GM12878 (cell line): Measurements from ENCODE around the gene CAPN14. TPM values are rescaled to one million over a fixed set of nuclear protein-coding genes. Genes with fewer than 3 reads are reported as not detected.

Experiments used
- CREB1 ChIP-seq: IDR thresholded peaks from 2 replicates; pipeline ENCODE4 v1.6.1; 2012; ENCODE audit warnings: low read depth, mild to moderate bottlenecking, inconsistent platforms
- HDGF ChIP-seq: fragments of 450-650 bp; IDR thresholded peaks from 2 replicates; pipeline ENCODE4 v1.6.1; 2016; ENCODE audit warnings: antibody characterized with exemption
- IKZF1 ChIP-seq: fragments of 450-650 bp; conservative IDR thresholded peaks from 2 replicates; pipeline ENCODE4 v1.6.1; 2017; ENCODE audit warnings: antibody characterized with exemption, mild to moderate bottlenecking
- IKZF2 ChIP-seq, 2 experiments: fragments of 450-650 bp; IDR thresholded peaks; 2 replicates each; pipeline ENCODE4 v1.6.1; 2017; ENCODE audit warnings: mild to moderate bottlenecking in 2 of 2, moderate library complexity in 2 of 2
- NFIC ChIP-seq: IDR thresholded peaks from 2 replicates; pipeline ENCODE4 v1.6.1; 2012; ENCODE audit warnings: low read depth, mild to moderate bottlenecking, inconsistent platforms, low read length, moderate library complexity
- SPI1 ChIP-seq: IDR thresholded peaks from 2 replicates; pipeline ENCODE4 v1.6.1; 2011; ENCODE audit warnings: low read depth, mild to moderate bottlenecking, low read length, moderate library complexity, borderline replicate concordance; ENCODE audit not compliant: insufficient read depth
- TARDBP ChIP-seq: IDR thresholded peaks from 2 replicates; pipeline ENCODE4 v1.6.1; 2016; ENCODE audit warnings: borderline replicate concordance
- TCF12 ChIP-seq: IDR thresholded peaks from 2 replicates; pipeline ENCODE4 v1.6.1; 2011; ENCODE audit warnings: low read depth, mild to moderate bottlenecking, low read length
- YBX1 ChIP-seq: fragments of 450-650 bp; IDR thresholded peaks from 2 replicates; pipeline ENCODE4 v1.6.1; 2016; ENCODE audit warnings: antibody characterized with exemption
- polyA plus RNA-seq, 11 experiments: library from polyadenylated mRNA; depleted of rRNA in 4 of 11; unstranded in 6 of 11; stranded (reverse) in 5 of 11; fragments of >200 nt; fragmentation: Nextera tagmentation in 4 of 11; fragmentation: Illumina TruSeq in 1 of 11; extraction: Ambion mirVana in 4 of 11; extraction: Trizol in 1 of 11; gene quantifications; 1 replicate in 1 of 11; 2 replicates in 10 of 11; pipeline versions ENCODE4 v1.2.1 to v1.2.3, GENCODE V29; 2011 to 2016; ENCODE audit warnings: inconsistent platforms in 2 of 11, missing spikeins in 2 of 11, low read depth in 1 of 11
- total RNA-seq, 4 experiments: library from RNA; depleted of rRNA in 3 of 4; stranded (reverse); fragments of >200 nt in 3 of 4; fragmentation: Illumina TruSeq in 1 of 4; extraction: Trizol in 1 of 4; gene quantifications; 2 replicates each; pipeline versions ENCODE4 v1.2.1 to v1.2.3, GENCODE V29; 2013 to 2021
- TF ChIP-seq, protein P1 (sequence below): fragments of 450-650 bp; conservative IDR thresholded peaks from 2 replicates; pipeline ENCODE4 v1.6.1; 2017; ENCODE audit warnings: mild to moderate bottlenecking, moderate library complexity
- TF ChIP-seq, protein P2 (sequence below): IDR thresholded peaks from 2 replicates; pipeline ENCODE4 v1.6.1; 2012; ENCODE audit warnings: low read length, inconsistent platforms
- TF ChIP-seq, protein P3 (sequence below): fragments of 450-650 bp; IDR thresholded peaks from 2 replicates; pipeline ENCODE4 v1.6.1; 2016; ENCODE audit warnings: mild to moderate bottlenecking, moderate library complexity, borderline replicate concordance
- TF ChIP-seq, protein P4 (sequence below): fragments of 450-650 bp; formaldehyde crosslinking; IDR thresholded peaks from 2 replicates; pipeline ENCODE4 v1.5.0; 2022; ENCODE audit warnings: mild to moderate bottlenecking, missing genetic modification characterization
- TF ChIP-seq, protein P5 (sequence below): fragments of 450-650 bp; IDR thresholded peaks from 2 replicates; pipeline ENCODE4 v1.6.1; 2016; ENCODE audit warnings: mild to moderate bottlenecking

The CAPN14 gene
- total and polyA plus RNA-seq, 10 of the 15 experiments (the other 5 are each of a cell fraction or from before 2014, with no cell fraction given), result 0.08 to 1.5 (median 1.1) TPM

DNA sequence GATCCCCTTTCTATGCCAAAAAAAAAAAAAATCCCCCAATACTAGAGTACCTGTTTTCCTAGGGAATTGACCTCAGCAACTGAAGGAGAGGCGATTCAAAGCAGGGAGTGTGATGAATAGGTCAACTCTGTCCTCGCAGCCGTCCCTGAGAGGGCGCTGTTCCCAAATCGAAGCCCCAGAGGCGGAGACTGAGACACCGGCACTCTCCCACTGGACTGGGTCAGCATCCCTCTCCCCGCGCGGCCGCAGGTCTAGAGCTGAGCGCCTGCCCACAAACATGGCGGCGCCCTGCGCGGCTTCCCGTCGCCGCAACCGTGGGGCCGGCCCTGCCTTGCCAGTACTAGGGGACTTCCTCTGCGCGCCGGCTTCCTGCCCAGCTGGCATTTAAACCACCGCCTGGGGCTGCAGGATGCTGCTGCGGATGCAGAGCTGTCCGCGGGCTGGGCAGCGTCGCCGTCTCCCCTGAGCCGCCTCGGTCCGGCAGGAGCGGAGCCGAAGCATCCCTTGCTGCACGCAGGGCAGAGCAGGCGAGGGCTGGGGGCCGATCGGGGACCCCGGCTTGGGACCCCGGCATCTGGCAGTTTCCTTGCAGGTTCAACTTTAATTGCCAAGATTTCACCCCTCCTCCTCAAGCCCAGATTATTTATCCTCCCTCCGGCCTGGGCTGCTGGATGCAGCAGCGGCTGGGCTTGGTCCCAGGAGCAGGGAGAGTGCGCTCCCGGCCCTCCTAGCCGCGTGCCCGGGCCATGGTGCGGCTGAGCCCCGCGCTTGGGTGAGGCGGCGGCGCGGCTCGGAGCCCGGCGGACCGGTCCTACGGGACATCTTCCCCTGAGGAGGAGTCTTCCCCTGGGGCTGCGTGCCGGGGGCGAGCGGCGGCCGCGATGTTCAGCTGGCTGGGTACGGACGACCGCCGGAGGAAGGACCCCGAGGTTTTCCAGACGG is 16.7 kb upstream of the CAPN14 start, which contains the start of gene EHD3 (continued):
- TF ChIP-seq, protein P1, sequence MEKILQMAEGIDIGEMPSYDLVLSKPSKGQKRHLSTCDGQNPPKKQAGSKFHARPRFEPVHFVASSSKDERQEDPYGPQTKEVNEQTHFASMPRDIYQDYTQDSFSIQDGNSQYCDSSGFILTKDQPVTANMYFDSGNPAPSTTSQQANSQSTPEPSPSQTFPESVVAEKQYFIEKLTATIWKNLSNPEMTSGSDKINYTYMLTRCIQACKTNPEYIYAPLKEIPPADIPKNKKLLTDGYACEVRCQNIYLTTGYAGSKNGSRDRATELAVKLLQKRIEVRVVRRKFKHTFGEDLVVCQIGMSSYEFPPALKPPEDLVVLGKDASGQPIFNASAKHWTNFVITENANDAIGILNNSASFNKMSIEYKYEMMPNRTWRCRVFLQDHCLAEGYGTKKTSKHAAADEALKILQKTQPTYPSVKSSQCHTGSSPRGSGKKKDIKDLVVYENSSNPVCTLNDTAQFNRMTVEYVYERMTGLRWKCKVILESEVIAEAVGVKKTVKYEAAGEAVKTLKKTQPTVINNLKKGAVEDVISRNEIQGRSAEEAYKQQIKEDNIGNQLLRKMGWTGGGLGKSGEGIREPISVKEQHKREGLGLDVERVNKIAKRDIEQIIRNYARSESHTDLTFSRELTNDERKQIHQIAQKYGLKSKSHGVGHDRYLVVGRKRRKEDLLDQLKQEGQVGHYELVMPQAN, result no peak; the same call in 1 of the 2 replicates
- TF ChIP-seq NFIC (no peak), IKZF2 (IDR thresholded peaks at IDR 0.05) (no peak; a peak in 1 of 4 replicates), HDGF (no peak), YBX1 (no peak), SPI1 (peak; percentile 66), TCF12 (0 out of 2 replicates have a peak, but pooled peaks have one; percentile 35), IKZF1 (peak; percentile 72), CREB1 (peak; percentile 42; the same call in 1 of the 2 replicates), TARDBP (no peak)
- TF ChIP-seq, protein P2, sequence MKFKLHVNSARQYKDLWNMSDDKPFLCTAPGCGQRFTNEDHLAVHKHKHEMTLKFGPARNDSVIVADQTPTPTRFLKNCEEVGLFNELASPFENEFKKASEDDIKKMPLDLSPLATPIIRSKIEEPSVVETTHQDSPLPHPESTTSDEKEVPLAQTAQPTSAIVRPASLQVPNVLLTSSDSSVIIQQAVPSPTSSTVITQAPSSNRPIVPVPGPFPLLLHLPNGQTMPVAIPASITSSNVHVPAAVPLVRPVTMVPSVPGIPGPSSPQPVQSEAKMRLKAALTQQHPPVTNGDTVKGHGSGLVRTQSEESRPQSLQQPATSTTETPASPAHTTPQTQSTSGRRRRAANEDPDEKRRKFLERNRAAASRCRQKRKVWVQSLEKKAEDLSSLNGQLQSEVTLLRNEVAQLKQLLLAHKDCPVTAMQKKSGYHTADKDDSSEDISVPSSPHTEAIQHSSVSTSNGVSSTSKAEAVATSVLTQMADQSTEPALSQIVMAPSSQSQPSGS, result no peak
- TF ChIP-seq, protein P3, sequence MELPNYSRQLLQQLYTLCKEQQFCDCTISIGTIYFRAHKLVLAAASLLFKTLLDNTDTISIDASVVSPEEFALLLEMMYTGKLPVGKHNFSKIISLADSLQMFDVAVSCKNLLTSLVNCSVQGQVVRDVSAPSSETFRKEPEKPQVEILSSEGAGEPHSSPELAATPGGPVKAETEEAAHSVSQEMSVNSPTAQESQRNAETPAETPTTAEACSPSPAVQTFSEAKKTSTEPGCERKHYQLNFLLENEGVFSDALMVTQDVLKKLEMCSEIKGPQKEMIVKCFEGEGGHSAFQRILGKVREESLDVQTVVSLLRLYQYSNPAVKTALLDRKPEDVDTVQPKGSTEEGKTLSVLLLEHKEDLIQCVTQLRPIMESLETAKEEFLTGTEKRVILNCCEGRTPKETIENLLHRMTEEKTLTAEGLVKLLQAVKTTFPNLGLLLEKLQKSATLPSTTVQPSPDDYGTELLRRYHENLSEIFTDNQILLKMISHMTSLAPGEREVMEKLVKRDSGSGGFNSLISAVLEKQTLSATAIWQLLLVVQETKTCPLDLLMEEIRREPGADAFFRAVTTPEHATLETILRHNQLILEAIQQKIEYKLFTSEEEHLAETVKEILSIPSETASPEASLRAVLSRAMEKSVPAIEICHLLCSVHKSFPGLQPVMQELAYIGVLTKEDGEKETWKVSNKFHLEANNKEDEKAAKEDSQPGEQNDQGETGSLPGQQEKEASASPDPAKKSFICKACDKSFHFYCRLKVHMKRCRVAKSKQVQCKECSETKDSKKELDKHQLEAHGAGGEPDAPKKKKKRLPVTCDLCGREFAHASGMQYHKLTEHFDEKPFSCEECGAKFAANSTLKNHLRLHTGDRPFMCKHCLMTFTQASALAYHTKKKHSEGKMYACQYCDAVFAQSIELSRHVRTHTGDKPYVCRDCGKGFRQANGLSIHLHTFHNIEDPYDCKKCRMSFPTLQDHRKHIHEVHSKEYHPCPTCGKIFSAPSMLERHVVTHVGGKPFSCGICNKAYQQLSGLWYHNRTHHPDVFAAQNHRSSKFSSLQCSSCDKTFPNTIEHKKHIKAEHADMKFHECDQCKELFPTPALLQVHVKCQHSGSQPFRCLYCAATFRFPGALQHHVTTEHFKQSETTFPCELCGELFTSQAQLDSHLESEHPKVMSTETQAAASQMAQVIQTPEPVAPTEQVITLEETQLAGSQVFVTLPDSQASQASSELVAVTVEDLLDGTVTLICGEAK, result peak; percentile 42; the same call in 1 of the 2 replicates
- TF ChIP-seq, protein P4, sequence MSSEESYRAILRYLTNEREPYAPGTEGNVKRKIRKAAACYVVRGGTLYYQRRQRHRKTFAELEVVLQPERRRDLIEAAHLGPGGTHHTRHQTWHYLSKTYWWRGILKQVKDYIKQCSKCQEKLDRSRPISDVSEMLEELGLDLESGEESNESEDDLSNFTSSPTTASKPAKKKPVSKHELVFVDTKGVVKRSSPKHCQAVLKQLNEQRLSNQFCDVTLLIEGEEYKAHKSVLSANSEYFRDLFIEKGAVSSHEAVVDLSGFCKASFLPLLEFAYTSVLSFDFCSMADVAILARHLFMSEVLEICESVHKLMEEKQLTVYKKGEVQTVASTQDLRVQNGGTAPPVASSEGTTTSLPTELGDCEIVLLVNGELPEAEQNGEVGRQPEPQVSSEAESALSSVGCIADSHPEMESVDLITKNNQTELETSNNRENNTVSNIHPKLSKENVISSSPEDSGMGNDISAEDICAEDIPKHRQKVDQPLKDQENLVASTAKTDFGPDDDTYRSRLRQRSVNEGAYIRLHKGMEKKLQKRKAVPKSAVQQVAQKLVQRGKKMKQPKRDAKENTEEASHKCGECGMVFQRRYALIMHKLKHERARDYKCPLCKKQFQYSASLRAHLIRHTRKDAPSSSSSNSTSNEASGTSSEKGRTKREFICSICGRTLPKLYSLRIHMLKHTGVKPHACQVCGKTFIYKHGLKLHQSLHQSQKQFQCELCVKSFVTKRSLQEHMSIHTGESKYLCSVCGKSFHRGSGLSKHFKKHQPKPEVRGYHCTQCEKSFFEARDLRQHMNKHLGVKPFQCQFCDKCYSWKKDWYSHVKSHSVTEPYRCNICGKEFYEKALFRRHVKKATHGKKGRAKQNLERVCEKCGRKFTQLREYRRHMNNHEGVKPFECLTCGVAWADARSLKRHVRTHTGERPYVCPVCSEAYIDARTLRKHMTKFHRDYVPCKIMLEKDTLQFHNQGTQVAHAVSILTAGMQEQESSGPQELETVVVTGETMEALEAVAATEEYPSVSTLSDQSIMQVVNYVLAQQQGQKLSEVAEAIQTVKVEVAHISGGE (CRISPR knock-in tag), result no peak
- TF ChIP-seq, protein P5, sequence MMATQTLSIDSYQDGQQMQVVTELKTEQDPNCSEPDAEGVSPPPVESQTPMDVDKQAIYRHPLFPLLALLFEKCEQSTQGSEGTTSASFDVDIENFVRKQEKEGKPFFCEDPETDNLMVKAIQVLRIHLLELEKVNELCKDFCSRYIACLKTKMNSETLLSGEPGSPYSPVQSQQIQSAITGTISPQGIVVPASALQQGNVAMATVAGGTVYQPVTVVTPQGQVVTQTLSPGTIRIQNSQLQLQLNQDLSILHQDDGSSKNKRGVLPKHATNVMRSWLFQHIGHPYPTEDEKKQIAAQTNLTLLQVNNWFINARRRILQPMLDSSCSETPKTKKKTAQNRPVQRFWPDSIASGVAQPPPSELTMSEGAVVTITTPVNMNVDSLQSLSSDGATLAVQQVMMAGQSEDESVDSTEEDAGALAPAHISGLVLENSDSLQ, result no peak
